ENCODE results near the gene MXI1.

- no peak for TF ChIP-seq CTCF (IDR thresholded peaks at IDR 0.05)
- TF ChIP-seq POLR2A (IDR thresholded peaks at IDR 0.05), result no peak
Observed at GRCh38 chr10:110274647-110275046, 67.2 kb downstream of the MXI1 start.

All from uterus (tissue), 2 donors.